H9 (cell line): ENCODE results near the gene MATN1. TPM values are rescaled to one million over a fixed set of nuclear protein-coding genes. Genes with fewer than 3 reads are reported as not detected.

Experiments used
- DNase-seq: peaks from one replicate; pipeline ENCODE4 v3.0.0-alpha.2; 2017
- H2AFZ ChIP-seq: one replicate; pipeline ENCODE4 v1.6.1; 2013; ENCODE audit warnings: mild to moderate bottlenecking, low read length, control low read depth, moderate library complexity
- H2AK5ac ChIP-seq: 2 replicates; pipeline ENCODE4 v1.6.1; 2013; ENCODE audit warnings: low read length, control low read depth, mixed read lengths; ENCODE audit not compliant: insufficient read length
- H2BK120ac ChIP-seq: one replicate; pipeline ENCODE4 v1.6.1; 2013; ENCODE audit warnings: low read depth, mild to moderate bottlenecking, low read length, control low read depth, inconsistent platforms; ENCODE audit not compliant: poor library complexity, severe bottlenecking
- H2BK12ac ChIP-seq: 2 replicates; pipeline ENCODE4 v1.6.1; 2013; ENCODE audit warnings: low read length, control low read depth, mixed read lengths, low read depth; ENCODE audit not compliant: insufficient read length
- H2BK15ac ChIP-seq: 2 replicates; pipeline ENCODE4 v1.6.1; 2013; ENCODE audit warnings: low read depth, low read length, control low read depth
- H2BK20ac ChIP-seq: one replicate; pipeline ENCODE4 v1.6.1; 2013; ENCODE audit warnings: low read depth, mild to moderate bottlenecking, low read length, control low read depth, inconsistent platforms; ENCODE audit not compliant: poor library complexity, severe bottlenecking
- H2BK5ac ChIP-seq: 2 replicates; pipeline ENCODE4 v1.6.1; 2013; ENCODE audit warnings: low read length, control low read depth, mixed read lengths; ENCODE audit not compliant: insufficient read length
- H3K14ac ChIP-seq: 2 replicates; pipeline ENCODE4 v1.6.1; 2013; ENCODE audit warnings: low read length, control low read depth; ENCODE audit not compliant: insufficient read depth
- H3K18ac ChIP-seq: 2 replicates; pipeline ENCODE4 v1.6.1; 2013; ENCODE audit warnings: low read depth, mild to moderate bottlenecking, mixed read lengths, low read length, control low read depth; ENCODE audit not compliant: insufficient read length
- H3K23ac ChIP-seq: 2 replicates; pipeline ENCODE4 v1.6.1; 2013; ENCODE audit warnings: low read length, control low read depth, mixed read lengths, low read depth; ENCODE audit not compliant: insufficient read length
- H3K23me2 ChIP-seq: 2 replicates; pipeline ENCODE4 v1.6.1; 2013; ENCODE audit warnings: low read depth, mild to moderate bottlenecking, mixed read lengths, low read length, control low read depth; ENCODE audit not compliant: insufficient read length, poor library complexity, severe bottlenecking
- H3K27ac ChIP-seq: 2 replicates; pipeline ENCODE4 v1.5.1; 2013; ENCODE audit warnings: low read length, control low read depth, mixed read lengths, low read depth; ENCODE audit not compliant: insufficient read length
- H3K27me3 ChIP-seq: 2 replicates; pipeline ENCODE4 v1.6.1; 2013; ENCODE audit warnings: low read length, control low read depth, inconsistent platforms; ENCODE audit not compliant: insufficient read depth
- H3K4ac ChIP-seq: 2 replicates; pipeline ENCODE4 v1.6.1; 2013; ENCODE audit warnings: low read depth, mild to moderate bottlenecking, control low read depth, inconsistent platforms, low read length, moderate library complexity
- H3K4me1 ChIP-seq: 2 replicates; pipeline ENCODE4 v1.6.1; 2013; ENCODE audit warnings: low read length, control low read depth, inconsistent platforms; ENCODE audit not compliant: insufficient read depth
- H3K4me2 ChIP-seq: 2 replicates; pipeline ENCODE4 v1.6.1; 2013; ENCODE audit warnings: low read length, control low read depth, mixed read lengths; ENCODE audit not compliant: insufficient read length, insufficient read depth
- H3K56ac ChIP-seq: 2 replicates; pipeline ENCODE4 v1.6.1; 2013; ENCODE audit warnings: low read depth, mild to moderate bottlenecking, mixed read lengths, low read length, control low read depth; ENCODE audit not compliant: insufficient read length
- H3K79me1 ChIP-seq: 2 replicates; pipeline ENCODE4 v1.6.1; 2013; ENCODE audit warnings: low read depth, mild to moderate bottlenecking, moderate library complexity, low read length, control low read depth, inconsistent platforms; ENCODE audit not compliant: insufficient read depth, poor library complexity, severe bottlenecking
- H3K79me2 ChIP-seq: 2 replicates; pipeline ENCODE4 v1.6.1; 2013; ENCODE audit warnings: low read length, control low read depth, inconsistent platforms; ENCODE audit not compliant: insufficient read depth
- H3K9ac ChIP-seq: 2 replicates; pipeline ENCODE4 v1.6.1; 2013; ENCODE audit warnings: low read length, control low read depth, mixed read lengths; ENCODE audit not compliant: insufficient read length; ENCODE audit errors: extremely low read depth
- H3K9me3 ChIP-seq: one replicate; pipeline ENCODE4 v1.6.1; 2013; ENCODE audit warnings: low read depth, low read length, inconsistent platforms; ENCODE audit not compliant: control insufficient read depth
- H3T11ph ChIP-seq: one replicate; pipeline ENCODE4 v1.6.1; 2013; ENCODE audit warnings: mild to moderate bottlenecking, low read length, control low read depth, inconsistent platforms
- H4K20me1 ChIP-seq: one replicate; pipeline ENCODE4 v1.6.1; 2013; ENCODE audit not compliant: control insufficient read depth, insufficient read length, insufficient read depth
- H4K5ac ChIP-seq: 2 replicates; pipeline ENCODE4 v1.6.1; 2013; ENCODE audit warnings: low read depth, mild to moderate bottlenecking, mixed read lengths, low read length, control low read depth; ENCODE audit not compliant: insufficient read length
- H4K8ac ChIP-seq: replicated peaks from 2 replicates; pipeline ENCODE4 v1.6.1; 2013; ENCODE audit warnings: low read length, control low read depth, mixed read lengths, low read depth; ENCODE audit not compliant: insufficient read length
- H4K91ac ChIP-seq: 2 replicates; pipeline ENCODE4 v1.6.1; 2013; ENCODE audit warnings: low read depth, mild to moderate bottlenecking, moderate library complexity, mixed read lengths, low read length, control low read depth; ENCODE audit not compliant: insufficient read length
- H3K27ac Mint-ChIP-seq, 3 experiments: 2 replicates in 2 of 3; 3 replicates in 1 of 3; pipeline ENCODE4 v1.8.0; 2020 to 2021; ENCODE audit warnings: mixed read lengths in 3 of 3, mild to moderate bottlenecking in 1 of 3, moderate library complexity in 1 of 3
- H3K27me3 Mint-ChIP-seq: 2 replicates; pipeline ENCODE4 v1.8.0; 2021; ENCODE audit warnings: low read depth, mild to moderate bottlenecking, moderate library complexity, mixed read lengths
- H3K36me3 Mint-ChIP-seq, 3 experiments: 2 replicates in 2 of 3; 3 replicates in 1 of 3; pipeline ENCODE4 v1.8.0; 2020 to 2021; ENCODE audit warnings: low read depth in 3 of 3, mixed read lengths in 3 of 3; ENCODE audit not compliant: insufficient read depth in 1 of 3
- H3K4me1 Mint-ChIP-seq, 2 experiments: 2 replicates each; pipeline ENCODE4 v1.8.0; 2020; ENCODE audit warnings: mixed read lengths in 2 of 2
- H3K4me3 Mint-ChIP-seq, 2 experiments: 2 replicates in 1 of 2; 3 replicates in 1 of 2; pipeline ENCODE4 v1.8.0; 2020 to 2021; ENCODE audit warnings: mild to moderate bottlenecking in 2 of 2, mixed read lengths in 2 of 2, moderate library complexity in 1 of 2
- H3K9me3 Mint-ChIP-seq, 2 experiments: 2 replicates in 1 of 2; 3 replicates in 1 of 2; pipeline ENCODE4 v1.8.0; 2020; ENCODE audit warnings: mild to moderate bottlenecking in 2 of 2, mixed read lengths in 2 of 2, moderate library complexity in 1 of 2
- CTCF ChIP-seq: fragments of 200-600 bp; sonication (generic); conservative IDR thresholded peaks from 3 replicates; pipeline ENCODE4 v1.8.0; 2021; ENCODE audit warnings: antibody characterized with exemption, mild to moderate bottlenecking
- WGBS: extraction: QIAGEN DNeasy Blood & Tissue Kit; methylation state at CpG from one replicate; pipeline ENCODE4 v1.1.7; 2013; ENCODE audit warnings: missing lambda C conversion rate, low lambda C conversion rate, mixed read lengths; ENCODE audit not compliant: insufficient read length; ENCODE audit errors: extremely low coverage; 5-methylcytosine and 5-hydroxymethylcytosine counted together
- total RNA-seq: library from RNA; stranded (reverse); gene quantifications from 2 replicates; pipeline ENCODE4 v1.2.1, GENCODE V29; 2021

The MATN1 gene
- total RNA-seq, 1 experiment from 2014 or later, result not detected

DNA sequence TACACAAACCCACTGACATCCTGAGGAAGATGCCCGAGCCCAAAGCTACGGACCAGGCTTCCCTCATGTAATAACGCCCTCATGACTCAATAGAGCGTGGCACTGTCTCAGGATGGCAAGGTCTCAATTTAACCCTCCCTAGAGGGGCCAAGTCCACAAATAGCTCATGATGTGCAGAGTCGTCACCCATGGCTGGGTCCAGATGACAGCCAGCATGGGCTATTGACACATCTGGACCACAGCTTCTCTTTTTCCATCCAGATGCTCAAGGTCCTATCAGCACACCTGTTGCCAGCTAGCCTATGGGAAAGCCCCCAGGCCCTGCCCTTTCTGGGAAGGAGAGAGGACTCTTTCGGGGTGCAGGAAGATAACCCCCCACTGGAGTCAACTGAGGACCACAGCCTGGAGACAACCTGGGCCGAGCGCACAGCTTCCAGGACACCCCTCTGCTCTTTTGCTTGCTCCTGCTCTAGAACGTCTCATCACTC is 31.3 kb upstream of the MATN1 start:
- Histone ChIP-seq H2BK12ac (no peak overlapping the region), H2BK5ac (no peak overlapping the region), H2BK15ac (no peak overlapping the region), H2BK20ac (no peak overlapping the region), H3K18ac (no peak overlapping the region), H3K14ac (no peak overlapping the region), H3K79me2 (no peaks in the 10 kb centered on the region), H3K23ac (no peak overlapping the region), H3K56ac (no peak overlapping the region), H2AK5ac (no peak overlapping the region), H3K9ac (no peak overlapping the region), H3K9me3 (no peaks in the 10 kb centered on the region), H4K5ac (no peak overlapping the region), H3K27me3 (no peaks in the 10 kb centered on the region), H3K4ac (no peak overlapping the region), H3K23me2 (no peaks in the 10 kb centered on the region), H3K27ac (no peak overlapping the region), H4K8ac (no peak overlapping the region), H4K20me1 (no peaks in the 10 kb centered on the region), H4K91ac (no peak overlapping the region), H3K4me2 (no peak overlapping the region), H2BK120ac (no peak overlapping the region), H3K79me1 (no peaks in the 10 kb centered on the region), H2AFZ (no peak overlapping the region), H3K4me1 (no peaks in the 10 kb centered on the region), H3T11ph (no peak overlapping the region)
- peaks cover 14 to 30% of the 10 kb centered on the region in 2 experiments for H3K4me1 Mint-ChIP-seq
- no peaks in the 10 kb centered on the region for H3K9me3 Mint-ChIP-seq
- H3K36me3 Mint-ChIP-seq, result no peaks in the 10 kb centered on the region
- TF ChIP-seq CTCF, result no peak
- H3K27me3 Mint-ChIP-seq, result no peaks in the 10 kb centered on the region; the same call in 1 of the 2 replicates
- no CpG with 5 or more reads among the region's 9 CpGs for WGBS
- no peak for DNase-seq
- no peak overlapping the region for H3K4me3 Mint-ChIP-seq
- H3K27ac Mint-ChIP-seq, result no peak overlapping the region
